Caco-2 (cell line): ENCODE measurements around the gene PIGP. TPM values are rescaled to one million over a fixed set of nuclear protein-coding genes. Genes with fewer than 3 reads are reported as not detected.

Experiments
- BruUV-seq: library from RNA; stranded (reverse); fragments of 400-500 nt; replicated peaks from 2 replicates; lab custom pipeline; 2021; lab: Mats Ljungman, UMichigan
- CTCF ChIA-PET: fragments of 300-600 bp; sonication (Branson Sonifier 250); formaldehyde crosslinking; loops from one replicate; lab custom pipeline; 2022; ENCODE audit warnings: antibody characterized with exemption; lab: Charles Lee
- POLR2A ChIA-PET: fragments of 300-600 bp; sonication (Branson Sonifier 250); formaldehyde crosslinking; loops from one replicate; lab custom pipeline; 2022; ENCODE audit warnings: antibody characterized with exemption; lab: Charles Lee
- DNase-seq, 2 experiments: peaks; one replicate each; pipeline versions ENCODE4 v3.0.0 to v3.0.0-alpha.2; 2020 to 2022
- H3K27me3 ChIP-seq: replicated peaks from 2 replicates; pipeline ENCODE4 v1.6.0; 2011; ENCODE audit warnings: low read length; ENCODE audit not compliant: control insufficient read depth, insufficient read depth
- H3K36me3 ChIP-seq: 2 replicates; pipeline ENCODE4 v1.5.1; 2011; ENCODE audit warnings: low read length; ENCODE audit not compliant: control insufficient read depth, insufficient read depth
- H3K4me1 ChIP-seq: fragments of 250-450 bp; sonication (Bioruptor Pico); 2 replicates; pipeline ENCODE4 v1.5.1; 2020; ENCODE audit warnings: mild to moderate bottlenecking
- H3K4me3 ChIP-seq: 2 replicates; pipeline ENCODE4 v1.5.1; 2011; ENCODE audit warnings: low read depth, mild to moderate bottlenecking, control low read depth, low read length
- H3K9me3 ChIP-seq: fragments of 250-450 bp; sonication (Bioruptor Pico); 2 replicates; pipeline ENCODE4 v1.5.1; 2020; ENCODE audit warnings: mild to moderate bottlenecking, moderate library complexity
- H3K27ac Mint-ChIP-seq: one replicate; pipeline ENCODE4 v1.8.0; 2022; ENCODE audit warnings: mixed read lengths; ENCODE audit not compliant: unreplicated experiment
- H3K27me3 Mint-ChIP-seq: one replicate; pipeline ENCODE4 v1.8.0; 2022; ENCODE audit warnings: mixed read lengths; ENCODE audit not compliant: insufficient read depth, unreplicated experiment
- H3K36me3 Mint-ChIP-seq: one replicate; pipeline ENCODE4 v1.8.0; 2022; ENCODE audit warnings: mild to moderate bottlenecking, mixed read lengths; ENCODE audit not compliant: insufficient read depth, unreplicated experiment
- H3K4me1 Mint-ChIP-seq: one replicate; pipeline ENCODE4 v1.8.0; 2022; ENCODE audit warnings: low read depth, mixed read lengths; ENCODE audit not compliant: unreplicated experiment
- H3K4me3 Mint-ChIP-seq: one replicate; pipeline ENCODE4 v1.8.0; 2022; ENCODE audit warnings: mild to moderate bottlenecking, moderate library complexity, mixed read lengths; ENCODE audit not compliant: unreplicated experiment
- H3K9me3 Mint-ChIP-seq: one replicate; pipeline ENCODE4 v1.8.0; 2022; ENCODE audit warnings: mixed read lengths; ENCODE audit not compliant: unreplicated experiment
- CTCF ChIP-seq, 2 experiments: fragments of 200-600 bp in 1 of 2; IDR thresholded peaks; 1 replicate in 1 of 2; 2 replicates in 1 of 2; pipeline versions ENCODE4 v1.5.1 to v1.8.0; 2011 to 2022; ENCODE audit warnings: antibody characterized with exemption in 1 of 2, control low read depth in 1 of 2, inconsistent platforms in 1 of 2, low read depth in 1 of 2, low read length in 1 of 2, mild to moderate bottlenecking in 1 of 2, moderate library complexity in 1 of 2; ENCODE audit not compliant: insufficient read depth in 1 of 2, severe bottlenecking in 1 of 2, unreplicated experiment in 1 of 2
- intact Hi-C: fragments of 100-400 bp; cut with micrococcal nuclease; formaldehyde crosslinking; loops from one replicate; pipeline ENCODE4 v1.10.0; 2022; ENCODE audit not compliant: unreplicated experiment
- total RNA-seq: library from RNA; stranded (reverse); gene quantifications from 2 replicates; pipeline ENCODE4 v1.2.3, GENCODE V29; 2022

PIGP gene
- total RNA-seq, 1 experiment from 2014 or later, result 23.4 TPM

GRCh38 chr21:37047079-37047478, 25.8 kb downstream of the PIGP start:
- peak; percentile 28 to 72 for DNase-seq
- Histone ChIP-seq H3K9me3 (no peaks in the 10 kb centered on the region), H3K27me3 (no peaks in the 10 kb centered on the region), H3K4me3 (no peak overlapping the region), H3K36me3 (no peaks in the 10 kb centered on the region), H3K4me1 (peaks cover 15% of the 10 kb centered on the region)
- no peaks in the 10 kb centered on the region for H3K27me3 Mint-ChIP-seq
- no peak overlapping the region for H3K4me3 Mint-ChIP-seq
- H3K36me3 Mint-ChIP-seq, result no peaks in the 10 kb centered on the region
- ChIA-PET CTCF (no interaction called here), POLR2A (no interaction called here)
- no peak for TF ChIP-seq CTCF (IDR thresholded peaks at IDR 0.05; ENCODE audit: insufficient read depth in 1 of 2, low read depth in 1 of 2, low read length in 1 of 2, severe bottlenecking in 1 of 2, unreplicated experiment in 1 of 2)
- BruUV-seq, result no TSS peak
- H3K27ac Mint-ChIP-seq, result peak overlapping the region; percentile 85
- intact Hi-C loops, result no loop called here
- peaks cover 8% of the 10 kb centered on the region for H3K4me1 Mint-ChIP-seq
- no peaks in the 10 kb centered on the region for H3K9me3 Mint-ChIP-seq

- Mint-ChIP-seq H3K27me3 (no peaks in the 10 kb centered on the region), H3K27ac (no peak overlapping the region), H3K36me3 (no peaks in the 10 kb centered on the region), H3K4me3 (no peak overlapping the region), H3K9me3 (no peaks in the 10 kb centered on the region), H3K4me1 (peaks cover 8% of the 10 kb centered on the region)
- no peaks in the 10 kb centered on the region for H3K36me3 ChIP-seq
- no peak for DNase-seq
- no peaks in the 10 kb centered on the region for H3K27me3 ChIP-seq
- intact Hi-C loops, result no loop called here
- no peaks in the 10 kb centered on the region for H3K9me3 ChIP-seq
- POLR2A ChIA-PET, result no interaction called here
- BruUV-seq, result no TSS peak
- CTCF ChIA-PET, result no interaction called here
- no peak overlapping the region for H3K4me3 ChIP-seq
- peaks cover 15% of the 10 kb centered on the region for H3K4me1 ChIP-seq
- TF ChIP-seq CTCF (IDR thresholded peaks at IDR 0.05; ENCODE audit: insufficient read depth in 1 of 2, low read depth in 1 of 2, low read length in 1 of 2, severe bottlenecking in 1 of 2, unreplicated experiment in 1 of 2), result no peak
Observed at GRCh38 chr21:37045556-37045955, 27.3 kb downstream of the PIGP start.

GRCh38 chr21:37045149-37045548, 27.7 kb downstream of the PIGP start:
- POLR2A ChIA-PET, result no interaction called here
- CTCF ChIA-PET, result no interaction called here
- Histone ChIP-seq H3K36me3 (no peaks in the 10 kb centered on the region), H3K9me3 (no peaks in the 10 kb centered on the region), H3K4me3 (no peak overlapping the region), H3K4me1 (peaks cover 15% of the 10 kb centered on the region), H3K27me3 (no peaks in the 10 kb centered on the region)
- H3K27ac Mint-ChIP-seq, result no peak overlapping the region
- H3K9me3 Mint-ChIP-seq, result no peaks in the 10 kb centered on the region
- no peak for TF ChIP-seq CTCF (IDR thresholded peaks at IDR 0.05; ENCODE audit: insufficient read depth in 1 of 2, low read depth in 1 of 2, low read length in 1 of 2, severe bottlenecking in 1 of 2, unreplicated experiment in 1 of 2)
- no TSS peak for BruUV-seq
- peaks cover 8% of the 10 kb centered on the region for H3K4me1 Mint-ChIP-seq
- no peak for DNase-seq
- intact Hi-C loops, result no loop called here
- H3K36me3 Mint-ChIP-seq, result no peaks in the 10 kb centered on the region
- no peaks in the 10 kb centered on the region for H3K27me3 Mint-ChIP-seq
- no peak overlapping the region for H3K4me3 Mint-ChIP-seq
